GM12873 (cell line): ENCODE measurements around the gene MSH3.

Experiments used
- TF ChIP-seq, protein P1 (sequence below): IDR thresholded peaks from 2 replicates; pipeline ENCODE4 v1.5.1; 2012; ENCODE audit warnings: low read depth, mild to moderate bottlenecking, moderate library complexity, low read length, control low read depth; ENCODE audit not compliant: insufficient read depth; ENCODE audit errors: missing control alignments

The MSH3 gene

DNA sequence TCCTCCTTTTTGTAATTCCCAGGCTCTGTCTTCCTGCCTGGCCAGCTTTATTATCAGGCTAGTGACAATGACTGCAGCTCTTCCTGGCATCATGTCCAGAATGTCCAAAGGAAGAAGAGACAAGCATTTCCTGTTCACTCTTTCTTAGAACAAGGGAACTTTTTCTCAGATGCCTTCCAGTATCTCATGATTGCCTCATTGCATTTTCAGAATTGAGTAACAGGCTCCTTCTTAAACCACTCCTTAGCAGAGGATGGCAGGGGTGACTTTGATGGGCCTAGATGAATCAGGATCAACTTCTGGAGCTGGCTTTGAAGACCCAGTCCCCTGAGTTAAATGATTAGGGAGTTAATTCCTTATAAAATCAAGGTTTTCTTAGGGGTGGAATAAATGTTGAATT is 212.8 kb downstream of the MSH3 start:
- TF ChIP-seq, protein P1, sequence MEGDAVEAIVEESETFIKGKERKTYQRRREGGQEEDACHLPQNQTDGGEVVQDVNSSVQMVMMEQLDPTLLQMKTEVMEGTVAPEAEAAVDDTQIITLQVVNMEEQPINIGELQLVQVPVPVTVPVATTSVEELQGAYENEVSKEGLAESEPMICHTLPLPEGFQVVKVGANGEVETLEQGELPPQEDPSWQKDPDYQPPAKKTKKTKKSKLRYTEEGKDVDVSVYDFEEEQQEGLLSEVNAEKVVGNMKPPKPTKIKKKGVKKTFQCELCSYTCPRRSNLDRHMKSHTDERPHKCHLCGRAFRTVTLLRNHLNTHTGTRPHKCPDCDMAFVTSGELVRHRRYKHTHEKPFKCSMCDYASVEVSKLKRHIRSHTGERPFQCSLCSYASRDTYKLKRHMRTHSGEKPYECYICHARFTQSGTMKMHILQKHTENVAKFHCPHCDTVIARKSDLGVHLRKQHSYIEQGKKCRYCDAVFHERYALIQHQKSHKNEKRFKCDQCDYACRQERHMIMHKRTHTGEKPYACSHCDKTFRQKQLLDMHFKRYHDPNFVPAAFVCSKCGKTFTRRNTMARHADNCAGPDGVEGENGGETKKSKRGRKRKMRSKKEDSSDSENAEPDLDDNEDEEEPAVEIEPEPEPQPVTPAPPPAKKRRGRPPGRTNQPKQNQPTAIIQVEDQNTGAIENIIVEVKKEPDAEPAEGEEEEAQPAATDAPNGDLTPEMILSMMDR: no peak

DNA sequence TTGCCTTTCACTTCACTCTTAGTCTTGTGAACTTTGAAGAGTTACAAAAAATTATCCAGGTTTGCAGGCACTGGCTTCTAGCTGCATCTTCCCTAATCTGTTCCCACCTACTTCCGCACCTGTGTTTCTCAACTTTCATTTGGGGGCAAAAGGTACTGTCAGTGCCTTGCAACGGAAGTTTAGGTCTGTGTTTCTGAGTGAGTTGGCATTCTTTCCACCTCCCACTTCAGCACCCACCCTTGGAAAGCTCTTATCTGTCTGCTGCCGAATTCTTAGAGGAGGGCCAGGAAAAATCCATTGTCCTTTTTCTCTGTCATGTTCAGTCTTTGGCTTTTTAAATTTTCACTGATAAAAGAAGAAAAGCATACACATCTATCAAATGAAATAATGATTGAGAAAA is 216.0 kb downstream of the MSH3 start:
- TF ChIP-seq, protein P1: no peak

DNA sequence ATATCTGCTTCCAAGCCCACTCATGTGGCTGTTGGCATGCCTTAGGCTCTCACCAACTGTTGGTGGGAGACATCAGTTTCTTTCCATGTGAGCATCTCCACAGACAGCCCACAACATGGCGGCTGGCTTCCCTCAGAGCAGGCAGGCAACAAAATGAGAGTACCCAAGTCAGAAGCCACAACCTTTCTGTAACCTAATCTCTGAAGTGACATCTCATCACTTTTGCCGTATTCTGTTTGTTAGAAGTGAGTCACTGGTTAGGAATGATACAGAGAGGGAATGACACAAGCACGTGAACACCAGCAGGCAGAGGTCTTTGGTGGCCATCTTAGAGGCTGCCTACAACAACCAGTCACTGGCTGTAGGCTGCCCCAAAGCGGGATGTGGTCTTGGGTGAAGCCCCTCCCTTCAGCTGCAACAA is 217.1 kb downstream of the MSH3 start:
- TF ChIP-seq, protein P1: no peak

DNA sequence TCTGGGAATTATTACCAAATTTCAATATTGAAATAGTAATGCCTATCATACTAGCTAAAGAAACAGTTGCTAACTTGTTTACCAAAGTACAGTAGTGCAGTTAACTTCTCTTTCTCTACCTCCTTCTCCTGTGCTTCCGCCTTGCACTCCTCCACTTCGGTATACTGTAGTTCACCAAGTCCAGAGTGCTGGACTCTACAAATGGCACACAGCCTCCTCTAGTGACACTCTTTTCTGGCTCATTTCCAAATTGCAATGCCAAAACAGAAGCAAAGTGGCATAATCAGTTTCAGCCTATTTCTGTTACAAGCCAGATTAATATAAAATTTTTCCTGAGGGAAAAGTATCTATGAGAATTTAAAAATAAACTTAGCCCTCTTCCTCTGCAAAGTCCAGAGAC is 219.7 kb downstream of the MSH3 start:
- TF ChIP-seq, protein P1: no peak

DNA sequence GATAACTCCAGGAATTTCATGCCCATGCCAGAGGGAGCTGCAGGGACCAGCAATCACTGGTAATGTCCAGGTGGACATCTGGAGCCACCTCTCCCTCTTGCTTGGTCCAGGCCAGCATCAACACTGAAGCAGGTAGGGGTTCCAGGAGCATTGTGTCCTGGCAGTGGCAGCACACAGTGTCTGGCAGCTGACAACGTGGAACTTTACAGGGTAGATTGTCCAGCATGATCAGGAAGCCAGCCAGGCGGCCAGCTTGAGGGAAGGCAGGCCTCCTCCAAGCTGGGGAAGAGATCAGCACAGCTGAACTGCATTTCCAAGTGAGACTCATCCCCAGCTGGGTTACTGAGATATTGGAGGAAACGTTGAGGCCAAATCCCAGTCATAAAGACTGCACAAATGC is 223.1 kb downstream of the MSH3 start:
- TF ChIP-seq, protein P1: no peak

DNA sequence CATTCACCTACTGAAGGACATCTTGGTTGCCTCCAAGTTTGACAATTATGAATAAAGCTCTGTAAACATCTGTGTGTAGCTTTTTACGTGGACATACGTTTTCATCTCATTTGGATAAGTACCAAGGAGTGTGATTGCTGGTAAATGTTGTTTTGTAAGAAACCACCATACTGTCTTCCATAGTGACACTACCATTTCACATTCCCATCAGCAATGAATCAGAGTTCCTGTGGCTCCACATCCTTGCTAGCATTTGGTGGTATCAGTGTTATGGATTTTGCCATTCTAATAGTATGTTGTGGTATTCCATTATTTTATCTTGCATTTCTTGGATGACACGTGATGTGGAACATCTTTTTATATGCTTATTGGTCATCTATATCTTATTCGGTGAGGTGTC is 227.3 kb downstream of the MSH3 start:
- TF ChIP-seq, protein P1: no peak

DNA sequence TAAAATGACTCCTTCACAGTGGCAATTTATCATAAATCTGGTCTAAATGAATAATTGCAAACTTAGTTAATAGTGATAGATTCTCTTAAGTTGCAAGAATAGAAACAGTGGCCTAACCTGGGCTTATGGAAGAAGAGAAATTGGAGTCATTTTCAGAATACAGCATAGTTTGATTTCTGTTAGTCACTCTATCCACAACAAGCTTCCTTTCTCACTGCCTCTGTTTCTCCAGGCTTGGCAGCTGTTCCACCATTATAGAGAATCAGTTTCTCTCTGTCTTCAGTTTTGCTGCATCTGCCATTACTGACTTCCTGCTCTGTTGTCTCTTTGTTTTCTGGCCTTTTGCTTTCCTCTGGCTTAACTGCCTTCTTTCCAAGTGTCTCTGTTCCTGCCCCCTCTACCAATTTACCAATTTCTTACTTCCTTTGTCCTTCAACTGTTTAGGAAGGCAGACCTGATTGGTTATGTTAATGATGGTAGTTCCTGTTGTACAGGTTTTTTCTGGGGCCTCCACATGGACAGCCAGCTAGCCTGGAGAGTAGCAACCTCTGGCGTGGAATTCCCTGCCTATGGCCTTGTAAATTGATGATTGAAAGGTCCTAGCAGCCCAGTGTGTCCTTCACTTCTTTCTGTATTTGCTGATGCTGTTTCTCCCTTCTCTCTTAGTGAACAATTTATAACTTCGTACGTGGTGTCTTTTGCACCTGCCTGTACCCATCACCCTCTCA is 229.8 kb downstream of the MSH3 start:
- TF ChIP-seq, protein P1: no peak
